Osteocyte (in vitro differentiated cells): ENCODE results near the gene CNTN6. TPM values are rescaled to one million over a fixed set of nuclear protein-coding genes. Genes with fewer than 3 reads are reported as not detected.

Source experiments
- DNase-seq: peaks from one replicate; pipeline ENCODE4 v3.0.0; 2021; ENCODE audit warnings: mixed read lengths; ENCODE audit not compliant: unreplicated experiment; ENCODE audit errors: extremely low spot score
- H3K27ac Mint-ChIP-seq: one replicate; pipeline ENCODE4 v1.8.0; 2021; ENCODE audit warnings: mild to moderate bottlenecking, mixed read lengths; ENCODE audit not compliant: unreplicated experiment
- H3K27me3 Mint-ChIP-seq: one replicate; pipeline ENCODE4 v1.8.0; 2021; ENCODE audit warnings: mixed read lengths; ENCODE audit not compliant: unreplicated experiment
- H3K36me3 Mint-ChIP-seq: one replicate; pipeline ENCODE4 v1.8.0; 2021; ENCODE audit warnings: mixed read lengths; ENCODE audit not compliant: unreplicated experiment
- H3K4me1 Mint-ChIP-seq: one replicate; pipeline ENCODE4 v1.8.0; 2021; ENCODE audit warnings: mixed read lengths; ENCODE audit not compliant: unreplicated experiment
- H3K4me3 Mint-ChIP-seq: one replicate; pipeline ENCODE4 v1.8.0; 2021; ENCODE audit warnings: mild to moderate bottlenecking, moderate library complexity, mixed read lengths; ENCODE audit not compliant: unreplicated experiment
- H3K9me3 Mint-ChIP-seq: one replicate; pipeline ENCODE4 v1.8.0; 2021; ENCODE audit warnings: mixed read lengths; ENCODE audit not compliant: unreplicated experiment
- total RNA-seq: library from RNA; stranded (reverse); gene quantifications from 2 replicates; pipeline ENCODE4 v1.2.1, GENCODE V29; 2021
- TF ChIP-seq, protein P1 (sequence below): fragments of 200-600 bp; sonication (generic); IDR thresholded peaks from 2 replicates; pipeline ENCODE4 v1.5.0; 2021; ENCODE audit warnings: antibody characterized with exemption, mild to moderate bottlenecking, moderate library complexity

Gene CNTN6
- total RNA-seq, 1 donor from 2014 or later: 27.5 TPM

DNA sequence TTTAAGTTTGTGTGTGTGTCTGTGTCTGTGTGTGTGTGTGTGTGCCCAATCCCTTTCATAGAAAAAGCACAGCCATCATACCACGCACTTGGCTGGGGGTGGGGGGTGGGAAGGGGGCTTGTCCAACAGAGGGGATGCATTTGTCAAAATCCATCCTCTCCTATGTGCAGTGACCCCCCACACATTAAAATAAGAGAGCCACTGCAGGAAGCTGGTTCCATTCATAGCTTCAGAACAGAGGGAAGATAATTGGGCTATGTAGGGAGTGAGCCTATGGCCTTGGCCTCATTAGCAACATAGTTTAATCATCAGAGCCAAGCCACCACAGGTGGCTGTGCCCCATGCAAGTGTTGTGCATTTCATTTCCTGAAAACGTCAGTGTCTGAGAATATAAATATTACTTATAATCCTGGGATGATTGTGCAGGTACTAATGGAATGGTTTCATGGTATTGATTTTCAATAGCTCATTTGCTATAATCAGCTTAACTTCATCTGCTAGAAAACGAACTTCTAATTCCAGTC lies 330.8 kb downstream of the CNTN6 start:
- Mint-ChIP-seq H3K9me3 (no peaks in the 10 kb centered on the region), H3K27me3 (no peaks in the 10 kb centered on the region), H3K27ac (no peak overlapping the region), H3K4me3 (no peak overlapping the region), H3K36me3 (no peaks in the 10 kb centered on the region), H3K4me1 (peaks cover 2% of the 10 kb centered on the region)
- DNase-seq: no peak
- TF ChIP-seq, protein P1, sequence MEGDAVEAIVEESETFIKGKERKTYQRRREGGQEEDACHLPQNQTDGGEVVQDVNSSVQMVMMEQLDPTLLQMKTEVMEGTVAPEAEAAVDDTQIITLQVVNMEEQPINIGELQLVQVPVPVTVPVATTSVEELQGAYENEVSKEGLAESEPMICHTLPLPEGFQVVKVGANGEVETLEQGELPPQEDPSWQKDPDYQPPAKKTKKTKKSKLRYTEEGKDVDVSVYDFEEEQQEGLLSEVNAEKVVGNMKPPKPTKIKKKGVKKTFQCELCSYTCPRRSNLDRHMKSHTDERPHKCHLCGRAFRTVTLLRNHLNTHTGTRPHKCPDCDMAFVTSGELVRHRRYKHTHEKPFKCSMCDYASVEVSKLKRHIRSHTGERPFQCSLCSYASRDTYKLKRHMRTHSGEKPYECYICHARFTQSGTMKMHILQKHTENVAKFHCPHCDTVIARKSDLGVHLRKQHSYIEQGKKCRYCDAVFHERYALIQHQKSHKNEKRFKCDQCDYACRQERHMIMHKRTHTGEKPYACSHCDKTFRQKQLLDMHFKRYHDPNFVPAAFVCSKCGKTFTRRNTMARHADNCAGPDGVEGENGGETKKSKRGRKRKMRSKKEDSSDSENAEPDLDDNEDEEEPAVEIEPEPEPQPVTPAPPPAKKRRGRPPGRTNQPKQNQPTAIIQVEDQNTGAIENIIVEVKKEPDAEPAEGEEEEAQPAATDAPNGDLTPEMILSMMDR: no peak

DNA sequence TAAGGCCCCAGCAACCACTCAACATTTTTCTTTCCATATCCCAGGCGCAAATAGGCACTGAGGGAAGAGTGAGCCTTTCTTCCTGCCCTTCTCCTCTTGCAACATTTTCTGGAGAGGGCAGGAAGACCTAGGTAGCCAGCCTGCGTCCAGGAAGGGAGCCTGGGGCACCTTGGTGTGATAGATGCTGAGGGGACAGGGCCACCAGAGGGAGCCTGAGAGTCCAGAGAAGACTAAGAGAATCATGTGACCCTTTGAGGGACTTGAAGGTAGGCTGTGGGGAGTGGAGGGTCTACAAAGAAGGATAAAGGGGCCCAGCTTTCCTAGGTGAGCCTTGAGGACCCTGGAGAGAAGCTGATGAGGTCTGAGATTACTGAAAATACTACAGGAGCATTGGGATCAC lies 346.6 kb downstream of the CNTN6 start:
- Mint-ChIP-seq H3K4me3 (no peak overlapping the region), H3K36me3 (no peaks in the 10 kb centered on the region), H3K27me3 (no peaks in the 10 kb centered on the region), H3K27ac (no peak overlapping the region), H3K9me3 (peaks cover 9% of the 10 kb centered on the region), H3K4me1 (peaks cover under 1% of the 10 kb centered on the region)
- no peak for DNase-seq
- TF ChIP-seq, protein P1: peak; percentile 19

DNA sequence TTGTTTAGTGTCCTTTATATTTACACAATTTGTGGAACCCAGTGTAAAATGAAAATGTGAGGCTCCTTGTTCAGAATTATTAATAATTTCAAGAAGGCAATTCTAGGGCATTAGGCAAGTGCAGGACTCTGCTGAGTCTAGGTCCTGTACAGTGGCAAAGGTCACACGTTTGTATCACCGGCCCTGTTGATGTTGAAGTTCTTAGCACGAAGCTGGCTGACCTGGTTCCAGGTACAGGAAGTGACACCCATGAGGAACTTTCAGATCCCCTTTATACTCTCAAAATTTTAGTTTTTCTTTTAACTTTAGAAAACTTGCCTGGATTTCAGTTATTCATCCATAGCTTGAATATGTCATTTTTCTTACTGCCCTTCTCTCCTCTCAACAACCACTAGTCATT lies 349.4 kb downstream of the CNTN6 start:
- Mint-ChIP-seq H3K9me3 (peaks cover 9% of the 10 kb centered on the region), H3K27me3 (no peaks in the 10 kb centered on the region), H3K36me3 (no peaks in the 10 kb centered on the region), H3K27ac (no peak overlapping the region), H3K4me1 (peaks cover 10% of the 10 kb centered on the region), H3K4me3 (no peak overlapping the region)
- DNase-seq: no peak
- TF ChIP-seq, protein P1: no peak

DNA sequence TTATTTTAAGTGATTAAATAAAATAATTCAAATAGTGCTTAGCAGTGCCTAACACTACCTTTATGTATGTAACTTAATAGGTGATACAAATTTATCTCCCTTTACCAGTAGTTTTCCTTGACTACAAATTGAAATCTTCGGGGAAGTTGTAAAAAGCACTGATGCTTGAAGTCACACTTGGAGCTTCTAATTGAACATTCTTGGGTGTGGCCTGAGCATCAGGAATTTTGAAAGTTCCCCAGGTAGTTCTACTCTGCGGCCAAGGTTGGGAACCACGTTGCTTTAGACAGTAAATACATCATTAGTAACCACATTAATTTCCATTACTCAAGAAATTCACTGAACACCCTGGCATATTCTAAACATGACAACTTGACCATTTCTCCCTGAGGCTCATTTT lies 351.4 kb downstream of the CNTN6 start:
- peaks cover 6% of the 10 kb centered on the region for H3K9me3 Mint-ChIP-seq
- no peak for DNase-seq
- no peaks in the 10 kb centered on the region for H3K36me3 Mint-ChIP-seq
- TF ChIP-seq, protein P1: no peak
- no peak overlapping the region for H3K4me3 Mint-ChIP-seq
- no peak overlapping the region for H3K27ac Mint-ChIP-seq
- peaks cover 15% of the 10 kb centered on the region for H3K4me1 Mint-ChIP-seq
- H3K27me3 Mint-ChIP-seq: no peaks in the 10 kb centered on the region

DNA sequence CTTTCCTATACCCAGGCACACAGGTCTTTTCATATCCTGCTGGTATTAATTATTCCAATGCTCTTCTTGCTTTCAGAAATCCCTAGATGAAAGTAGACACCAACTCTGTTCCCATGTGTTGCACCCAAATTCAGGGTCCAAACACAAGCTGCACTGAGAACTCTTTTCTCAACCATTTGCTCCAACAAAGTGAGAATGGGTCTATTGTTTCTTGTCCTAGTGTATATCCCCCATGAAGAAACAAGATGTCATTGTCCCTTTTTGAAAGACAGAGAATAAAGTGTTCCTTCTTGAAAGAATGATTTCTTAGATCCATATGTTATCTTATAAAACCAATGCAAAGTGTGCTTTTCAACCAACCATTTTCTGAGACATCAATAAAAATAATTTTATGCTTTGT lies 353.7 kb downstream of the CNTN6 start:
- TF ChIP-seq, protein P1: no peak
- no peaks in the 10 kb centered on the region for H3K36me3 Mint-ChIP-seq
- no peak for DNase-seq
- peaks cover 15% of the 10 kb centered on the region for H3K4me1 Mint-ChIP-seq
- H3K4me3 Mint-ChIP-seq: no peak overlapping the region
- H3K9me3 Mint-ChIP-seq: no peaks in the 10 kb centered on the region
- H3K27ac Mint-ChIP-seq: no peak overlapping the region
- H3K27me3 Mint-ChIP-seq: no peaks in the 10 kb centered on the region
